GM11168 (cell line): ENCODE data around the gene CBX8.

ENCODE experiments used
- in situ Hi-C: fragments of 300-500 bp; cut with MboI; formaldehyde crosslinking; loops from one replicate; pipeline ENCODE4 v1.12.0; 2022; ENCODE audit warnings: low sequenced_read_pairs; ENCODE audit not compliant: unreplicated experiment

Gene CBX8

DNA sequence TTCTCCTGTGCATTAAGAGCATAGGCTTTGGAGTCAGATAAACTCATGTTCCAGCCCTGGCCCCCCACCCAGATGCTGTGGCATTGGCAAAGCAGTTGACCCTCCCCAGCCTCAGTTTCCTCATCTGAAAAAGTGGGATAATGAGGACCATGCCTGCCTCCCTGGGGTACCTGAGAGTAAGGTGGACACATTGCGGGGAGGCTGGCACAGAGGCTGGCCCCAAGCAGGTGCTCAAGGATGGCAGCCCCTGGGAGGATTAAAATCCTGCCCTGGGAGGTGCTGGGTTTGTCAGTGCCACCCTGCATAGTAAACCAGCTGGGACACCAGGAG lies 54.3 kb downstream of the CBX8 start:
- in situ Hi-C loops, result no loop called here
